GM19023 (cell line): ENCODE measurements around the gene CADPS2.
"Not testable (repeated sequence)": the region's sequence is repeated elsewhere in the genome, so short reads cannot be mapped to it uniquely, and the experiment has no call there.

Experiments used
- ATAC-seq: cut with Tn5 transposase; IDR thresholded peaks from one replicate; pipeline ENCODE4 v1.9.1; 2021; ENCODE audit warnings: mild to moderate bottlenecking, moderate library complexity; ENCODE audit not compliant: unreplicated experiment

The CADPS2 gene

DNA sequence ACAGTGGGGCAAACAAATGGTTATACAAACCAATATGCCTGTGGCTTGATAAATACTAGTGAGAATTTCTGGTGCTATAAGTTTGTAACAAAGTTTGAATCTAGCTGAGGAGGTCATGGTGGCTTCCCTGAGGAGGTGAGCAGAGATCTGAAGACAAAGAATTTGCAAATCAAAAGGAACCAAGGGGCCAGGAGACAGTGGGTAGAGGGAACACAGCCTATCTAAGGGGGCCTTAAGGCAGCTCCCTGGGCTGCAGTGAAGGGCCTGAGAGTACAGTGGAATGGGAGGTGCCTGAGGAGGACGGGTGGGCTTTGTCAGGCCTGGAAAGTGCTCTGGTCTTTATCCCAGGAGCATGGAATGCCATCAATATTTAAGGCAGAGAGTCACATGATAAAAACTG lies 209.1 kb downstream of the CADPS2 start:
- no peak for ATAC-seq

GRCh38 chr7:122676466-122676865 lies 209.8 kb downstream of the CADPS2 start:
- no peak for ATAC-seq

- no peak for ATAC-seq
Measured at GRCh38 chr7:122675621-122676020, 210.6 kb downstream of the CADPS2 start.

- no peak for ATAC-seq
Measured at GRCh38 chr7:122675011-122675410, 211.2 kb downstream of the CADPS2 start.

DNA sequence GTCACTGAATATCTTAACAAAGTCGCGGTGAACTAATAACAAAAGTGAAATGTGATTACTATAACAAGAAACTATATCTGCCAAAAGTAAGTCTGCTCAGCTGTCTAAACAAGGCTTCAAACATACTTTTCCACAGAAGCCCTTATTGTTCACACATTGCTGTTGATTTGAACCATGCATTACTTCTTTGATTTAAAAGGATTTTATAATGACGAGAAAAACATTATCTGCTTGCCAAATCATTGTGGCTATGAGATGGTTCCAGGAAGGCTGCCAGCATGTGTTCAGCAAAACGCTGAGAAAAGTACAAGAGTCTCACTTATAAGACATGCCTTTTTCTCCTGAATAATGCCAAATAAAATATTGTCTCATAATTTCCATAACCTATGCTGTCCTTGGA lies 211.8 kb downstream of the CADPS2 start:
- ATAC-seq, result no peak

GRCh38 chr7:122673951-122674350 lies 212.3 kb downstream of the CADPS2 start:
- no peak for ATAC-seq

DNA sequence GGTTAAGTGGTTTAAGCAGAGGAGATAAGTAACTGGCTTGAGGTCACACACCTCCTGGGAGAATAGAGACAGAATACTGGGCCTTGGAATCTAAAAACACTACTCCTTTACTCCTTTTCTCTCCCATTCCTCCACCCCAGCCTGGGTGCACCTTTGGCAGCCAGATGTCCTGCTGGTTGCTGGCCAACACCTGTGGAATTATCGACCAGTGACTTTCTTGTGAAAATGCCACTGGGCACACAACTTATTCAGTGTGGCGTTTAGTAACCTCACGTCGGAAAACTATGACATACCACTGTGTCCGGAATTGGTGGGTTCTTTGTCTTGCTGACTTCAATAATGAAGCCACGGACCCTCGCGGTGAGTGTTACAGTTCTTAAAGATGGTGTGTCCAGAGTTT lies 213.7 kb downstream of the CADPS2 start:
- no peak for ATAC-seq

- no peak for ATAC-seq
Measured at GRCh38 chr7:122663733-122664132, 222.5 kb downstream of the CADPS2 start.

DNA sequence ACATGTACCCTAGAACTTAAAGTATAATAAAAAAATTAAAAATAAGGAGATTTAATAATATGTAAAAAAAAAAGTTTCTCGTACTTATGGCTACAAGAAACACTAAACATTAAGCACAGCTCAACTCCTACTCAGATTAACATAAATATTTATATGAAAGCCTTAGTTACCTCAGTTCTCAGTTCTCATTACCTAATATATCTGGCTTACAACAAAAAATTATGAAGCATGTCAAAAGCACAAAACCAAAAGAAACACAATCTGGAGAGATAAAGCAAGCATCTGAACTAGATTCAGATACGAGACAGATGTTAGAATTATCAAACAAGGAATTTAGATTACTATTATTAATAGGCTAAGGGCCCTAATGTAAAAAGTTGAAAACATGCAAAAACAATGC lies 227.4 kb downstream of the CADPS2 start:
- no peak for ATAC-seq

DNA sequence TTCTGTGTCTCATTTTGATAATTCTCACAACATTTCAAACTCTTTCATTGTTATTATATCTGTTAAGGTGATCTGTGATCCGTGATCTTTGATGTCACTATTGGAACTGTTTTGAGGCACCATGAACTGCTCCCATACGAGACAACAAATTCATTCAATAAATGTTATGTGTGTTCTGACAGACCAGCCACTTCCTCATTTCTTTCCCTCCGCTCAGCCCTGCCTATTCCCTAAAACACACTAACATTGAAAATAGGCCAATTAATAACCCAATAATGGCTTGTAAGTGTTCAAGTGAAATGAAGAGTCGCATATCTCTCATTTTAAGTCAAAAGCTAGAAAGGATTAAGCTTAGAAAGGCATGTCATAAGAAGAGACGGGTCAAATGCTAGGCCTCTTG lies 232.6 kb downstream of the CADPS2 start:
- no peak for ATAC-seq

- ATAC-seq, result no peak
Measured at GRCh38 chr7:122652876-122653275, 233.4 kb downstream of the CADPS2 start.

- no peak for ATAC-seq
Measured at GRCh38 chr7:122651451-122651850, 234.8 kb downstream of the CADPS2 start.

DNA sequence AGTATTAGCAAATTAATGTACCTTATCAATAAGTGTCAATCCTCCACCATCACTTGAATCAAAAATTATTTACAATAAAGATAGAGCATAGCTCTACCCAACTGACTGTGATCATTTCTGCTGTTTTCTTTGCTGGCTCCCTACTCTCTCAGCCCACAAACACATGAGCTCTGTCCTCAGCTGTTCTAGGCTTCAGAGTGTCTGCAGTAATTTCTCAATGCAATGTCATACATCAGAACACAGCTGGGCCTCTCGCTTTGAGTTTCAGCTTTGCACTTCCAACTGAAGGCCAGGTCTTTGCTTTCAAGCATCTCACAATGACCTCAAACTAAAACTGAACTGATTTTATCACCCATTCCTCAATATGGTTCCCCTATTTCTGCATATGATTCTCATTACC lies 243.0 kb downstream of the CADPS2 start:
- ATAC-seq, result no peak

GRCh38 chr7:122638459-122638858 lies 247.8 kb downstream of the CADPS2 start:
- ATAC-seq, result no peak

DNA sequence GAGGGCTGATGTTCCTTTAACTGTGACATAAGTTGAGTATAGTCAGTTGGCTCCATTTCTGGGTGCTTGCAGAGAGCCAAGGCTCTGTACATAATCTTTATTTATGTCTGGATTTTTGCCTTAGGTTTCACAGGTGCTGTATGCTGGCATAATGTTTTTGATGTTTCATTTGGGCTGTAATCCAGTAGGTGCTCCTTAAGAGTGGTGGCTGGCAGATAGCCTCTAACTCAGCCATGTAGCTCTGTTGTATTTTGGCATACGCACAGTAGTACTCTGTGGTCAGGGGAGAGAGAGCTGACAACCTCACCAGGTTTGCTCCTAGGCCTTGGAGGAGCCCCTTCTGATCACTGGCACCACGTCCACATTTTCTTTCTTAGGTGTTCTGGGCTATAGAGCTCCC lies 248.5 kb downstream of the CADPS2 start:
- no peak for ATAC-seq

GRCh38 chr7:122635481-122635880 lies 250.8 kb downstream of the CADPS2 start:
- ATAC-seq, result not testable (repeated sequence)

GRCh38 chr7:122633472-122633871 lies 252.8 kb downstream of the CADPS2 start:
- ATAC-seq, result no peak

GRCh38 chr7:122632238-122632637 lies 254.0 kb downstream of the CADPS2 start:
- ATAC-seq, result no peak

- ATAC-seq, result no peak
Measured at GRCh38 chr7:122629412-122629953, 256.8 kb downstream of the CADPS2 start.

DNA sequence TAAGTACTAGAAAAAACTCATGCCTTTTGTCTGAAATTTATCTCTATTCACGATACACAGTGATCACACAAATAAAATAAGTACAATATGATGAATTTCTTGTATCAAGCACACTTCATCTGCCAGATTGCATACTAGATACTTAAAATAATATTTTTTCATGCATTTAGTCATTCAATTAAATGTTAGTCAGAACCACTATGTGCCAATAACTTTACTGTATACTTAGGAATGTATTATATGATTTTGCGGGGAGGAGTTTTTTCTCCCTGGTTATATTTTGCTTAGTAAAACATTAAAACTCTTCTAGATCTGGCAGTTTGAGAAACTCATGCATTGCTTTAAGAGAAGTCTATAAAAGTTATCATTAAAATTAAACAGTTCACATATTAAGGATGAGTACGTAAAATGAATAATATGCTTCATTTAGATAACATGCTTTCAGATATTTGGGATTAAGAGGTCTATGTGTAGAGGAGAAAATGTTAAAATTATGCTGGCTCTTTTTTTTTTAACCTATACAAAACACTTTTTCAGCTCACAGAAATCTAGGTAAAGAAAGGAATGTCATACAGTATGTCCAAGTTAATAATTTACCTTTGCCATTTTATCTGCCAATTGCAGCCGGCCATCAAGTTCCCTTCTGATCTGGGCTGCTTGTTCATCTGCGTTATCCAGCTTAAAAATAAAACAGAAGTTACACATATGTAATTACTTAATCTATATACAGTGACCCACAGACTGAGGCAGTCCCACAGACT lies 257.4 kb downstream of the CADPS2 start:
- no peak for ATAC-seq

GRCh38 chr7:122626785-122627184 lies 259.5 kb downstream of the CADPS2 start:
- no peak for ATAC-seq

GRCh38 chr7:122622682-122623081 lies 263.6 kb downstream of the CADPS2 start:
- no peak for ATAC-seq

- no peak for ATAC-seq
Measured at GRCh38 chr7:122619664-122620063, 266.6 kb downstream of the CADPS2 start.
